OCI-LY1 (cell line): ENCODE measurements around the gene RFK.
A peak's percentile ranks its signal among the peaks of the same experiment; 100 is the strongest.

Source experiments
- EZH2 ChIP-seq: fragments of 200-600 bp; sonication (generic), shearing (Covaris generic); IDR thresholded peaks from 2 replicates; pipeline ENCODE4 v1.8.0; 2017; ENCODE audit warnings: borderline replicate concordance, mixed run types, mild to moderate bottlenecking, antibody characterized with exemption, low read length, moderate library complexity, mixed read lengths
- TF ChIP-seq, protein P1 (sequence below): fragments of 200-600 bp; sonication (generic), shearing (Covaris generic); IDR thresholded peaks from 2 replicates; pipeline ENCODE4 v1.5.1; 2017; ENCODE audit warnings: mild to moderate bottlenecking, antibody characterized with exemption, low read length, moderate library complexity, mixed read lengths

DNA sequence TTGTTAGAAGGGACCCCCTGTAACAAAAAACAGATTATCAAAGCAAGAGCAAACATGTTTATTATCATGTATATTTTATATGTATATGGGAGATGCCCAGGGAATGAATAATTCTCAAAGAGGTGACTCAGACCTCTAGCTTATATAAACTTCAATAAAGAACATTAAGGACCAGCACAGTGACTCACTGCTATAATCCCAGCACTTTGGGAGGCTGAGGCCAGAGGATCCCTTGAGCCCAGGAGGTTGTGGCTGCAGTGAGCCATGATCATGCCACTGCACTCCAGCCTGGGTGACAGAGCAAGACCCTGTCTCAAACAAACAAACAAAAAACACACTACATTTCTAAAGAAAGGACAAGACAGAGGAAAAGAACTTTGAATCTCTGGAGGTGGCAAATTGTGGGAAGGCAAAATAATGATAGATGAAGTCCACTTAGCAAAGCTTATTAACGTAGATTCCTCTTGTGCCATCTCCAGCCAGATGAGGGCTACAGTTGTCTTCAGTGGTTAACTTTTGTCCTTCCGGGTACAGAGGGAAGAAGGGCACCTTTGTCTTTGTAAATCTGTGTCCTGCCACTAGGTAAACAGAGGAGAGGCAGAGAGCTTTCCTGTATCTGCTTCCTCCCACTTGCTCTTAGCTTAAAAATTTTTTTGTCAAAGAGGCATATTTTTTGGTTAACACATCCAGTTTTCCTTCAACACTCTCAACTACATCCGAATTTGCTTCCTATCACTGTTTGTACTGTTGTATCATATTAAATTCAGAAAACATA lies 7.5 kb upstream of the RFK start:
- TF ChIP-seq EZH2 = no peak
- TF ChIP-seq, protein P1, sequence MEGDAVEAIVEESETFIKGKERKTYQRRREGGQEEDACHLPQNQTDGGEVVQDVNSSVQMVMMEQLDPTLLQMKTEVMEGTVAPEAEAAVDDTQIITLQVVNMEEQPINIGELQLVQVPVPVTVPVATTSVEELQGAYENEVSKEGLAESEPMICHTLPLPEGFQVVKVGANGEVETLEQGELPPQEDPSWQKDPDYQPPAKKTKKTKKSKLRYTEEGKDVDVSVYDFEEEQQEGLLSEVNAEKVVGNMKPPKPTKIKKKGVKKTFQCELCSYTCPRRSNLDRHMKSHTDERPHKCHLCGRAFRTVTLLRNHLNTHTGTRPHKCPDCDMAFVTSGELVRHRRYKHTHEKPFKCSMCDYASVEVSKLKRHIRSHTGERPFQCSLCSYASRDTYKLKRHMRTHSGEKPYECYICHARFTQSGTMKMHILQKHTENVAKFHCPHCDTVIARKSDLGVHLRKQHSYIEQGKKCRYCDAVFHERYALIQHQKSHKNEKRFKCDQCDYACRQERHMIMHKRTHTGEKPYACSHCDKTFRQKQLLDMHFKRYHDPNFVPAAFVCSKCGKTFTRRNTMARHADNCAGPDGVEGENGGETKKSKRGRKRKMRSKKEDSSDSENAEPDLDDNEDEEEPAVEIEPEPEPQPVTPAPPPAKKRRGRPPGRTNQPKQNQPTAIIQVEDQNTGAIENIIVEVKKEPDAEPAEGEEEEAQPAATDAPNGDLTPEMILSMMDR = peak; percentile 18; the same call in 1 of the 2 replicates
